Stimulated activated CD4-positive, alpha-beta T cell treated with anti-CD3 and anti-CD28 coated beads, Interleukin-2, amount 100 ng/mL, for 4 hours (primary cell): ENCODE results near the gene RABGEF1.
"Not testable (repeated sequence)": the region's sequence is repeated elsewhere in the genome, so short reads cannot be mapped to it uniquely, and the experiment has no call there.

Experiments used
- DNase-seq: peaks from one replicate; pipeline ENCODE4 v3.0.0-alpha.2; 2020; ENCODE audit warnings: low read depth

The RABGEF1 gene

DNA sequence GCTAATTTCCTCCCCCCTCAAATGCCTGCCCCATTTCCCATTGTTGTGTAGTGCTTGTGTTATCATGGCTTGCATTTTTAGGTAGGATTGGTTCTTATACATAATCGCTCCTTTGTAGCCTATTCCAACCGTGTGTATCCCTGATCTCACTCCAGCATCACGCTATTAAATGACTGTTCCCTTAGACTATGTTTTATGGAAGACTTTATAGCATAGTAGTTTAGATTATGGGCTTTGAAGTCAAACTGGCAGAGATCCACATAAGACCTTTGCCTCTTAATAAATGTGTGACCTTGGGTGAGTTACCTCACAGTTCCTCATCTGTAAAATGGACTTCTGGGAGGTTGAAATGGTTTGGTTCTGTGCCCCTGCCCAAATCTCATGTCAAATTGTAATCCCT is 5.4 kb upstream of the RABGEF1 start:
- DNase-seq, result no peak

DNA sequence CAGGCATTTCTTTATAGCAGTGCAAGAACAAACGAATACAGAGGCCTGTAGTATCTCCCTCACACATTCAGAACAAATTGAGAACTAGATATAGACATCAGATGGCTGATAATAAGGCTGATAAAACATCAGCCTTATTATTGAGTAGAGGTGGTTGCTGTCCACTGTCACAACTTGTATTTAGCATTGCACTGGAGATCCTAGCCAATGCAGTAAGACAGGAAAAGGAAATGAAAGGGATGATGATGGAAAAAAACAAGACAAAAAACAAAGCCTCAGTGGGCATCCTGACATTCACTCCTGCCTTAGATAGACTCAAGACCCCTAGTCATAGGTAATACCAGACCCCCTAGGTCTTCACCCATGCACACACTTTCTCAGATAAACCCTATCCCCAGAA is 4.7 kb upstream of the RABGEF1 start:
- DNase-seq, result no peak

DNA sequence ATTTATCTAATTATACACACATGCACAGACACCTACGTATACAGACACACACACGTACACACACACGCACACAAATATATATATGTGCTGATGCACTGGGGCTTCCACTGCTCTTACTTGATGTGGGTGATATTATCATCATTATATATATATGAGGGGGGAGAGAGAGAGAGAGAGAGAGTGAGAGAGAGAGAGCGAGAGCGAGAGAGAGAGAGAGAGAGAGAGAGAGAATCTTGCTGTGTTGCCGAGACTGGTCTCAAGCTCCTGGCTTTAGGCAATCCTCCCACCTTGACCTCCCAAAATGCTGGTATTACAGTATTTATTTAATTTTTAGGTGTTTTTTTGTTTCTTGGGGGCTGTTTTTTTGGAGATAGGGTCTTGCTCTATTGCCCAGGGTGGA is 3.6 kb upstream of the RABGEF1 start:
- DNase-seq, result no peak

DNA sequence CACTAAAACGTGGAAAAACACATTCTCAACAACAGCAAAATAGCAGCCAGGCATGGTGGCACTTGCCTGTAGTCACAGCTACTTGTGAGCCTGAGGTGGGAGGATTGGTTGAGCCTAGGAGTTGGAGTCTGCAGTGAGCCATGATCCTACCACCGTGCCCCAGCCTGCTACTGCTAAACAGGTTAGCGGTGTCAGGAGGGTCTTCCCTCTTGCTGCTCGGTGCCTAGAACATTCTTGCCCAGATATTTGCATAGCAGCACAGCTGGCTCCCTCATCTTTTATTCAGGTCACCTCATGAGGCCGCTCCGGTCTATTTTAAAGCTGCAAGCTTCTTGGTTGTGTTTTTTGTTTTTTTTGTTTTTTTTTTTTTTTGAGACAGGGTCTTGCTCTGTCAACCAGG is 2.9 kb upstream of the RABGEF1 start:
- no peak for DNase-seq

DNA sequence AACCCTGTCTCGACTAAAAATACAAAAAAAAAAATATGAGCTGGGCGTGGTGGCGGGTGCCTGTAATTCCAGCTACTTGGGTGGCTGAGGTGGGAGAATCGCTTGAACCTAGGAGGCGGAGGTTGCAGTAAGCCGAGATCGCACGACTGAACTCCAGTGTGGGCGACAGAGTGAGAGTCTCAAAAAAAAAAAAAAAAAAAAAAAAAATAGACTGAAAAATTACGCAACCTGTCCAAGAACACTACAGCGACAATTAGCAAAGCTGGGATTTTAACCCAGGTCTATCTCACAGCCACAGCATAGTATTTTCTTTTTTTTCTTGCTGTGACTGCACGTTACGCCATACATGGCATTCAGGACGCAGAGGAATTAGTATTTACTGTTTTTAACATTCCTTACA is 1.1 kb upstream of the RABGEF1 start:
- DNase-seq, result no peak

DNA sequence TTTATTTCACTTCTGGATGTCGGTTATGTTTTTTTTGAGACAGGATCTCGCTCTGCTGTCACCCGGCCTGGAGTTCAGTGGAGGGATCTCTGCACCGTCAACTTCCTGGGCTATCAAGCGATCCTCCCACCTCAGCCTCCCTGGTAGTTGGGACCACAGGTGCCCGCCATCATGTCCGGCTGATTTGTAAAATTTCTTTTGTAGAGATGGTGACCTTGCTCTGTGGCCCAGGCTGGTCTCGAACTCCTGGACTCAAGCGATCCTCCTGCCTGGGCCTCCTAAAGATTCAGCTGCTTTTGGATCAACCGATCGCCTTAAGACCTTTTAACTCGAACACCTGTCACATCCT is 606 bp upstream of the RABGEF1 start:
- DNase-seq, result no peak

DNA sequence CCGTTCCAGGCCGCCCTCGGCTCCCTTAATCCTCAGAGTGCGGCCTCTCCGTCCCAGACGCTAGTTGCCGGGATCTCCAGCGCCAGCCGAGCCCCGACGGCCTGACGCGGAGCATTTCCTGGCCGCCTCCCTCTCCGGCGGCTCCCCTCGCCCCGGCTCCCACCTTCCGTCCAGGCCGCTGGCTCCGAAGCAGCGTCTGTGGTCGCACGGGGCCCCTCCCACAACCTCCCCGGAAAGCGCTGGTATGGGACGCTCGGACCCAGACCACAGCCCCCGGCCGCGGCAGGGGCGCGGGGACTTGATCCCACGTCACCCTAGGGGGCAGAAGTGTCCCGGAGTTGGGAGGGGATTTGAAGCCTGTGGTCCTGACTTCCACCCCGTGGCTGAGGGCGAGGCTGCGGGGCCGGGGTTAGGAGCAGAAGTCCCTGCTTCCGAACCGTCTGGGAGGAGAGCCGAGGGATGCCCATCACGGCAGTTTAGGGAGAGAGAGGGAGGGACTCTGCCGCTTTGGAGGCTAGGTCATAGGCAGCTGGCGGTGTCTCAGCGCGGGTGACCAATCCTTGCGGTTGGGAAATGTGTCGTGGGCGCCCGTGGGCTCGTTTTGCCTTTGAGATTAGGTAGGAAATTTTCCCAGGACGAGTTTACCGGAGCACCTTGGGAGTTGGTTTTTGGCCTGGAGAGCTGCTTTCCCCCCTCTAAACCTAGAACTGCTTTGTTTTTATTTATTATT is 612 bp downstream of the RABGEF1 start:
- peak; percentile 2 for DNase-seq

DNA sequence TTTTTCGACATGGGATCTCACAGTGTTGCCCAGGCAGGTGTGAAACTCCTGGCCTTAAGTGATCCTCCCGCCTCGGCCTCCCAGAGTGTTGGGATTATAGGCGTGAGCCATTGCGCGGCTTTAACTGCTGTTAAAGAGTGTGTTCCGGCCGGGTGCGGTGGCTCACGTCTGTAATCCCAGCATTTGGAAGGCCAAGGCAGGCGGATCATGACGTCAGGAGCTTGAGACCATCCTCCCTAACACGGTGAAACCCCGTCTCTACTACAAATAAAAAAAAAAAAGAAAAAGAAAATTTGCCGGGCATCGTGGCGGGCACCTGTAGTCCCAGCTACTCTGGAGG is 1.1 kb downstream of the RABGEF1 start:
- no peak for DNase-seq

DNA sequence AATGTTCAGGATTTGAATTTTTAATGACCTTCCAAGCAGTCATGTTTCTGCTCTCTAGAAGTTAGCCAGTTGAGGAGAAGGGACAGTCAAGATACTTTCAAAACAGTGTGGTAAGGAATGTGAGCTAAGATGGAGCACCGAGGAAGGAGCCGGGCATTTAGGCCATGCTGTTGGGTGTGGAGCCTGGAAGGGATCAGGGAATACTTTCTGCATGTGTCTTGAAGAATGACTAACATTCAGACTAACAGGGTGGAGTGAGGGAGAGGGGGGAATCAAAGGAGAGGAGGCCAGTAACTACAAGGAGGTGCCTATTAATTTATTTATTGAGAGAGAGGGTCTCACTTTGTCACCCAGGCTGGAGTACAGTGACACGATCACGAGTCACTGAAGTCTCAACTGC is 1.8 kb downstream of the RABGEF1 start:
- not testable (repeated sequence) for DNase-seq

DNA sequence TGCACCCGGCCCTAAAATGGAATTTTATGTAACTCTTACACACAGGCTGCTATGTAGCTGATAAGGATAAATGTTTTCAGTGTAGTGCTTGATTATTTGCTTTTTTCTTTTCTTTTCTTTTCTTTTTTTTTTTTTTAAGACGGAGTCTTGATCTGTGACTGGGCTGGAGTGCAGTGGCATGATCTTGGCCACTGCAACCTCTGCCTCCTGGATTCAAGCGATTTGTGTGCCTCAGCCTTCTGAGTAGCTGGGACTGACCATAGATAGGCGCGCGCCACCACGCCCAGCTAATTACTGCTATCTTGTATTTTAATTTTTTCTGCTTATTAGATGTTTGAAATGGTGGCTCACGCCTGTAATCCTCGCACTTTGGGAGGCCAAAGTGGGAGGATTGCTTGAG is 3.4 kb downstream of the RABGEF1 start:
- DNase-seq, result no peak

DNA sequence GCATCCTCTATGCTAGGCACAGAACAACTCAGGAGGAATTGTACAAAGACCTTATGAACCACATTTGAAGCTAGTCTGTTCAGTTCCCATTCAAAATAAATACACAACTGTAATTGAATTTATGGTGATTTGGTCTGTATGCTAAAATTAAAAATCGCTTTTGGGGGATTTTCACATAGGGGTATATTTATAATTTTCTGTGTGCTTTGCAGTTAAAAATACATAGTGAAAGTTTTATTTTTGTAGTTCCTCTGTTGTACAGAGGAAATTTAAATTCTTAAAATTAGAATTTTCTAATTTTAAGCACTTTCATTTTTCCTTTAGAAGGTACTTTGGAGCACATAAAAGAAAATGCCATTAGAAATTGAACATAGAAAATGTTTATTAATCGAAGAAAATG is 6.9 kb downstream of the RABGEF1 start:
- DNase-seq, result no peak

DNA sequence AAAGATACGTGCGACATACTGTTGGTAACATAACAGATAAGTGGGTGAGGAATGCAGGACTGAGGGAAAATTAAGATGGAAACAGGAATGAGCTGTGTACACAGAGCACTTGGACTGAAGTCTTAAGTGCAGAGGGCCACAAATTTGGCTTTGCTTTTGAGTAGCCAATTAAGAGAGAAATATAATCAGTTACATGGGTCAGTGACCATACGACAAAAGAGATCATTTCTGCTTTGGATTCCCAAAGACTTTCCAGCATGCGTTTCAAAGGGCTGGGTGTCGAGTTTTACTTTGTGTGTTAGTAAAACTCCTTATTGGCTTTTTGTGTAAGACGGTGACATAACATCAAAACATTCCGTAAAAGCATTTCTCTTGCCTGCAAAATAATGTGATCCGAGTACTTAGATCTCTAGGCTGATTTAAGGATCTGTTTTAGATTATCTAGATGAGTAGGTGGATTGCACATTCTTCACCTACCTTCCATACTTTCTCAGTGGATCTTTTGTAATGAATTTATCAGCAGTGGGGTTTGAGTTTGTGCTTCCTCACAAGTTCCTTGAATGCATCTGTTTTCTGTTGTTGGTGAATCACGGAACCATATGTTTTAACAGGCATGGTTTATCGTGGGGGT is 7.5 kb downstream of the RABGEF1 start:
- no peak for DNase-seq

DNA sequence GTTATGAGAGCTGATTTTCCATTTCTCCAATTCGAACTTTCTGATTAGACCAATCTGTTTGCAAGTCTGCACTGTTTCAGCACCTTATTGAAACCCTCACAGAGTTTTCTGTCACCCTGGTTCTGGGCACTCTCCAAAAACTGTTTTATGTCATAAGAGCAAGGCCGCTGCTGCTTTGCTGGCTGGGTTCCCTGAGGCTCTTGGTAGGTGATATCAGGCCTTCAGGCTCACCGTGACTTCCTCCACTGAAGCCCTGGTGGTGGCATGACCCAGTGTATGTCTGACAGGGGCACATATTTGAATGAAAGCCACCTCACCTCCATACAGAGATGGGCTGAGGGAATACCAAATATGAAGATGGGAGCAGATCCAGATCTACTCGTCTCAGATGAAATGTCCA is 8.3 kb downstream of the RABGEF1 start:
- no peak for DNase-seq

DNA sequence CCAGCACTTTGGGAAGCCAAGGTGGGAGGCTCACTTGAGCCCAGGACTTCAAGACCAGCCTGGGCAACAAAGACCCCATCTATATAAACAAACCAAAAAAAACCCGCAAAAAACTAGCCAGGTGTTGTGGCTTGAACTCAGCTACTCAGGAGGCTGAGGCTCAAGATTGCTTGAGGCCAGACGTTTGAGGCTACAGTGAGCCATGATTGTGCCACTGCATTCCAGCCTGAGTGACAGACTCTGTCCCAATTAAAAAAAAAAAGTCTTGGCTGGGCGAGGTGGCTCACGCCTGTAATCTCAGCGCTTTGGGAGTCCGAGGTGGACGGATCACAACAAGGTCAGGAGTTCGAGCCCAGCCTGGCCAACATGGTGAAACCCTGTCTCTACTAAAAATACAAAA is 11.4 kb downstream of the RABGEF1 start:
- DNase-seq, result no peak

DNA sequence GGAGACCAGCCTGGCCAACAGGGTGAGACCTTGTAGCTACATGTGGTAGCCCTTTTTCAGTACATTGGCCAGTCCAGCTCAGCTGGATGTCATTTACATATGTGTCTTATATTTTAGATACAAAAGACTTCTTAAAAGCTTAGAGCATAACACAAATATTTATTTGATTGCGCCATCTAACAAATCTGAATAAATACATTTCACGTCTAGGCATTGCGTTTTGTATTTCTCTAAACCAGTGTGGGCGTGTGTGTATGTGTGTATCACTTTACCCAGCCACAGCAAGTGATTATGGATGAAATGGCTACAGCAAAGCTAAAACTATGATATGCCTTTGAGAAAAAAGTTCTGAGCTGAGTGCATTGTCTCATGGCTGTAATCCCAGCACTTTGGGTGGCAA is 14.0 kb downstream of the RABGEF1 start:
- no peak for DNase-seq

DNA sequence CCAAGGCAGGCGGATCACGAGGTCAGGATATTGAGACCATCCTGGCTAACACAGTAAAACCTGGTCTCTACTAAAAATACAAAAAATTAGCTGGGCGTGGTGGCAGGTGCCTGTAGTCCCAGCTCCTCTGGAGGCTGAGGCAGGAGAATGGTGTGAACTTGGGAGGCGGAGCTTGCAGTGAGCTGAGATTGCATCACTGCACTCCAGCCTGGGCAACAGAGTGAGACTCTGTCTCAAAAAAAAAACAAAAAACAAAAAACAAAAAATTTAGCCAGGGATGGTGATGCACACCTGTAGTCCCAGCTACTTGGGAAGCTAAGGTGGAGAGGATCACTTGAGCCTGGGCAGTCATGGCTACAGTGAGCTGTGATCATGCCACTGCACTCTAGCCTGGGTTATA is 14.5 kb downstream of the RABGEF1 start:
- not testable (repeated sequence) for DNase-seq

DNA sequence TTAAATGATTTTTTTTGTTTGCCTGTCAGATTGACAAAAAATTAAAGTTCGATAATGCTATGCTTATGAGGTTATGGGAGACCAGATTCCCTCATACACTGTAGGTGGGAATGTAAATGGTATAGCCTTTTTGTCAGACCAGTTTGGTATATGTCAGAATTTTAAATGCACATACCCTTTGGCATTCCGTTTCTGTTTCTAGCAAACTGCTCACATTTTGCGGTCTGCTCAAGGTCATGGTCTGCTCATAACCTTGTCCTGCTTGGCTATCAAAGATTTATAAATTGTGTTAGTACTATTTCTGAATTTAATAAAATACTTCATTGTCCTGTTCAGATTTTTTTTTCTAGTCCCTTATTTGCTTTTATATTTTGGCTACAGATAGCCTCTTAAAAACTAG is 15.7 kb downstream of the RABGEF1 start:
- not testable (repeated sequence) for DNase-seq

DNA sequence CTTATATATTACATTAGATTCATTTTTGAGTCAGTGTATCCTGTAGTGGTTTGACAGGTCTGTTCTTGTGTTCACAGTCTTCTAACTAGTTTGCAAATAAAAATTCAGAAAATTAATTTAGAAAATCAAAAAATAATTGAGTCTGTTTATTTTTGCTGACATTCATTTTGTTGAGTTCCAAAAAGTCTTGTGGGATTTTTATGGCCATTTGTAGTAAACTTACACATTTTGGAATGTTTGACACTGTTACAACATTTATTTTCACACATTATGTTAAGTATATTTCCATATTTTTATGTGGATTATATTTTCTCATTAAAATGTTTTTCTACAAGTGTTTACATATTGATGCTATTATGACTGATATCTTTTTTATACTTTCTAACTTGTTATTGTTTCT is 16.4 kb downstream of the RABGEF1 start:
- DNase-seq, result no peak

DNA sequence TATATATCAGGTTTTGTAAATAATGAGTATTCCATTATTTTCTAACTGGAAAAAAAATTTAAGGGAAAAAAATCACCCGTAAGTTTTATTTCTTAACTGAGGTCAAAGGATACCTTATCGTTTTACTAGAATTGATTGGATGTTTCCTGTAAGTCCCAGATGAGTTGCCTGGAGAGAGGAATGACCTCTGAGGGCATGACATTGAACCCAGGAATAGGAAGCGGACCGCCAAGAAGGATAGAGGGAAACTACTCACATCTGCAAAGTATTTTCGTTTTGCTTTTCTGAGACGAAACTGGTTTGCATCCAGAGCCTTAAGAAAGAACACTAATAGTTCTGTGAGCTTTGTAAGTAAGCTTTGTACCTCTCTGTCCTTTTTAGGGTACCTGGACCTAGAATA is 17.4 kb downstream of the RABGEF1 start:
- no peak for DNase-seq

DNA sequence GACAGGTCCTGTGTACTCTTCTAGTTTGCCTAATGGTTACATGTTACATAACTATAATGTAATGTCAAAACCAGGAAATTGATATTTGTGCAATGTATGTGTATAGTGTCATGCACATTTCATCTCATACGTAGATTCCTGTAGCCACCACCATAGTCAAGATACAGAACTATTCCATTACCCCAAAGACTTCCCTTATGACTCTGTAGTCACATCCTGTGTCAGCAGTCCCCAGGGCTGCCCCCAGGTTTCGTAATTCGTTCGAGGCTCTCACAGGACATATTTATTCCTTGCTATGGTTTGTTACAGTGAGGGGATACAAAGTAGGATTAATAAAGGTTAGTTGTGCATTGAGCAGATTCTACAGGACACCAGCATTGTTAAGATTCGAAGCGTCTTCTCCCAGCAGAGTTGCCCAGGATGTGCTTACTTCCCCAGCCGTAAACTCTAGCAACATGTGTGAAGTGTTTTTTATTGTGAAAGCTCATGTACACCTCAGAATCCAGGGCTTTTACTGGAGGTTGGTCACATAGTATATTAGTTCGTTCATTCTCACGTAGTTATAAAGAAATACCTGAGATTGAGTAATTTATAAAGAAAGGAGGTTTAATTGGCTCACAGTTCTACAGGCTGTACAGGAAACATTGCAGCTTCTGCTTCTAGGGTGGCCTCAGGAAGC is 18.6 kb downstream of the RABGEF1 start:
- DNase-seq, result no peak

DNA sequence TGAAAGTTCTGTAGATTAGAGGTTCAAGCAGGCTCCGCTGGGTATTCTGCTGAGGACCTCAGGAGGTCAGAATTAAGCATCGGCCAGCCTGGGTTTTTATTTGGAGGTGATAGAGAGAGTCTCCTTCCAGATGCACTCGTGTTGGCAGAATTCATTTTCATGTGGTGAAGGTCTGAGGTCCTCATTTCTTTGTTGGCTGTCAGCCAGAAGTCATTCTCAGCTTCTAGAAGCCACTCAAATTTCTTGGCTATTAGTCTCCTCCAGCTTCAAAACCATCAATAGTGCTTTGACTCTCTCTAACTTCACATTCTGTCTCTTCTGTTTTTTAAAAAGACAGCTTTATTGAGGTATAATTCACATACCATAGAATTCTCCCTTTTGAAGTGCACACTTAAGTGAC is 22.6 kb downstream of the RABGEF1 start:
- DNase-seq, result not testable (repeated sequence)

DNA sequence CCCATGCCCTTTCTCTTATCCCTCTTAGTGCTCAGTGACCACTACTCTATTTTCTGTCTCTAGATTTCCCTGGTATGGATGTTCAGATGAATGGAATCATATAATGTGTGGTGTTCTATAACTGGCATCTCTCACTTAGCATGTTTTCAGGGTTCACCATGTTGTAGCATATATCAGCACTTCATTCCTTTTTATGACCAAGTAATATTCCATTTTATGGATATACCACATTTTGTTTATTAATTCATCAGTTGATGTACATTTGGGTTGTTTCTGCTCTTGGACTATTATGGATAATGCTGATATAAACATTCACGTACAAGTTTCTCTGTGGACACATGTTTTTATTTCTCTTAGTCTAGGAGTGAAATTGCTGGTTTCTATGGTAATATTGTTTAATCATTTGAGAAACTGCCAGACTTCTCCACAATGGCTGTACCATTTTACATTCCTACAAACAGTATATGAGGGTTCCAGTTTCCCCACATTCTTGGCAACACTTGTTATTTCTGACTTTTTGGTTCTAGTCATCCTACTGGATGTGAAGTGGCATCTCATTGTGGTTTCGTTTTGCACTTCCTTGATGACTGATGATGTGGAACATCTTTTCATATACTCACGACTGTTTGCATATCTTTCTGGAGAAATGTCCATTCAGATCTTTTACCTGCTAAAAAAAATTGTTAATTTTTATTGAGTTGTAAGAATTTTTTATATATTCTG is 23.3 kb downstream of the RABGEF1 start:
- DNase-seq, result not testable (repeated sequence)

DNA sequence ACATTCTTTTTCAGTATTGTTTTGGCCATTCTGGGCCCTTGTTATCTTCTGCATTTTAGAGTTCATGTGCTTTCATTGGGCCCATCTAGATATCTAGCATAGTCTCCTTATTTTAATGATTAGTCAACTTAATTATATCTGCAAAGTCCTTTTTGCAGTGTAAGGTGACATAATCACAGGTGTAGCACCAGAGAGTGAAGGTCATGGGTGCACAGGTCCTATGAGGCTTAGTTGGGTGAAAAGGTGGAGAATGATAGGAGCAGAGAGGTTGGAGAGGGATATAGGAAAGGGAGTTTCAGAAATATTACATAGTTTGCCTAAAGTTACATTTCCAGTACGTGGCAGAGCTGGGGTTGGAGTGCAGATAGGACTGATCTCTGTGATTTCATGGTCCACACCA is 24.4 kb downstream of the RABGEF1 start:
- not testable (repeated sequence) for DNase-seq
